Putamen (tissue), 1 donor: Measurements from ENCODE around the gene GFOD1.
A peak's percentile ranks its signal among the peaks of the same experiment; 100 is the strongest.
"Not testable (repeated sequence)": the region's sequence is repeated elsewhere in the genome, so short reads cannot be mapped to it uniquely, and the experiment has no call there.

Experiments used
- DNase-seq: peaks from one replicate; pipeline ENCODE4 v3.0.0-alpha.2; 2016; ENCODE audit warnings: low spot score

GFOD1 gene

DNA sequence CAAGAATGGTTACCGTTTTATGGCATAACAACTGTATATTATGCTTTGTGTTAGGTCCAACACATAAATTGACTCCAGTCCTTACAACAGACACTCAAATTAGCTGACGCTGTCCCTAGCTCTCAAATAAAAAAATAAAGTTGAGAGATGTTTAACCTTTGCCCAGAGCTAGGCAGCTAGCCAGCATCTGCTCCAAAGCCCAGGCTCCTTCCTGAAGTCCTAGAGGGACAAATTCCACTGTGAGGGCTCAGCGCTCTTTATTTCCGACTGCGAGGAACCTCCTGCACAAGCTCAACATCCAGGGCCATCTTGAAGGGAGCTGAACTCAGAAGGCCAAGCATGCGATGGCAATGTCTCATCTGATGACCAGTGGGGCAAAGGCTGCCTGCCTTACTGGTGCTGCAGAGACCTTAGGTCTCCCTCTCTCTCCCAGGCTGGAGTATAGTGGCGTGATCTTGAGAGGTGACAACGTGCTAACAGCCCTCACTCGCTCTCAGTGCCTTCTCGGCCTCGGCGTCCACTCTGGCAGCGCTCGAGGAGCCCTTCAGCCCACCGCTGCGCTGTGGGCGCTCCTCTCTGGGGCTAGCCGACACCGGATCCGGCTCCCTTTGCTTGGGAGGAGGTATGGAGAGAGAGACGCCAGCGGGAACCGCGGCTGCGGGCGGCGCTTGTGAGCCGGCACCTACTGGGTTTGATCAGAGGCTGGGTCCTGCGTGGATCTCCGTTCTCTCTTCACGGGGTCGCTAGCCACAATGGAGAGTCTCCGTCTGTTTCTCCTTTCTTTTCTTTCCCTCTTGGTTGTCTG lies 24.7 kb upstream of the GFOD1 start:
- DNase-seq, result no peak

DNA sequence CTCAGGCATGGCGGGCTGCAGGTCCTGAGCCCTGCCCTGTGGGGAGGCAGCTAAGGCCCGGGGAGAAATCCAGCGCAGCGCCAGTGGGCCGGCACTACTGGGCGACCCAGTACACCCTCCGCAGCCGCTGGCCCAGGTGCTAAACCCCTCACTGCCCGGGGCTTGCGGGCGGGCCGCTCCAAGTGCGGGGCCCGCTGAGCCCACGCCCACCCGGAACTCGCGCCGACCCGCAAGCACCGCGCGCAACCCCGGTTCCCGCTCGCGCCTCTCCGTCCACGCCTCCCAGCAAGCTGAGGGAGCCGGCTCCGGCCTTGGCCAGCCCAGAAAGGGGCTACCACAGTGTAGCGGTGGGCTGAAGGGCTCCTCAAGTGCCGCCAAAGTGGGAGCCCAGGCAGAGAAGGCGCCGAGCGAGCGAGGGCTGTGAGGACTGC lies 23.8 kb upstream of the GFOD1 start:
- DNase-seq, result not testable (repeated sequence)

DNA sequence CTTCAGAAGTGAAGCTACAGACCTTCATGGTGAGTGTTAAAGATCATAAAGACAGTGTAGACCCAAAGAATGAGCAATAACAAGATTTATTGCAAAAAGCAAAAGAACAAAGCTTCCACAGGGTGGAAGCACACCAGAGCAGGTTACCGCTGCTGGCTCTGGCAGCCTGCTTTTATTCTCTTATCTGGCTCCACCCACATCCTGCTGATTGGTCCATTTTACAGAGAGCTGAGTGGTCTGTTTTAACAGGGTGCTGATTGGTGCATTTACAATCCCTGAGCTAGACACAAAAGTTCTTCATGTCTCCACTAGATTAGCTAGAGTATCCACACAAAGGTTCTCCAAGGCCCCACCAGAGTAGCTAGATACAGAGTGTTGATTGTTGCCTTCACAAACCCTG lies 23.0 kb upstream of the GFOD1 start:
- DNase-seq, result not testable (repeated sequence)

DNA sequence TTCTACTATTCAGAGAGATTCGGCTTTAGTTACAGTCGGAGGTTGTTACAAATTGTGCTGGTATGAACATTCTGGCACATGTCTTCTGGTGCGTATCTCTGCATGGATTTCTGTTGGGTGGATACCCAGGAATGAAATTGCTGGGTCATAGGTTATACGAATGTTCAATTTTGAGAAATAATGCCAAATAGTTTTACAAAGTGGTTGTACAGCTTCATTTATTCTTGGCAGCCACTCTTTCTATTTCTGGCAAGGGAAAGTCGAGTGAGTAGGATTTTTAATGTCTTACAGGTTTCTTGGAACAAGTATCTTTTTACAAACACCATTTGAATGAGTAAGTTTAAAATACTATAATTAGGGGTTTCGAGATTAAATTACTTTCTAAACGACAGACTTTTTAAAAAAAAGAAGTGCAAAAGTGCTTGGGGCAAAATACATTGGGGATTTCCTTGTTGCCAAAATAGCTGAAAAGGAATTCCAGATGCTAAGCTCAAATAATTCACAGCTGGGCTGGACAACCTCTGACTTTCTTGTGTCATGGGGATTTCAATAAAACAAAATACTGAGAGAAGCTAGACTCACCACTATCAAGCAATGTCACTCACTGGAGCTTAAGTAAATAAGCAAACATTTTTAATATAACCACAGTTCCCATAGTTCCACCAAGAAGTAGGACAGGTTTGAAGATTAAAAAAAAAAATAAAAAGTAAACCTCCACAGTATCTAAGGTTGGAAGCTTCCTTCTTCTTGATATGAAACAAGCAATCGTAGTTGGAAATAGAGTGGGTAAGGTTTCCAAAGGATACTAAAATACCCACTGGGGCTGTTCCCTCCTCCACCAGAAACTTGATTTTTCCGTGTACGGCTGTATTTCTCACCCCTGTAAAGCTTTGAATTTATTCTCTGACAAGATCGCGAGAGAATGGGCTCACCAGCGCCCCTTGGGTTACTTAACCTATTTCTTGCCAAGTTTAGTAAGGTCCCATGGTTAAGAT lies 21.6 kb upstream of the GFOD1 start:
- no peak for DNase-seq

DNA sequence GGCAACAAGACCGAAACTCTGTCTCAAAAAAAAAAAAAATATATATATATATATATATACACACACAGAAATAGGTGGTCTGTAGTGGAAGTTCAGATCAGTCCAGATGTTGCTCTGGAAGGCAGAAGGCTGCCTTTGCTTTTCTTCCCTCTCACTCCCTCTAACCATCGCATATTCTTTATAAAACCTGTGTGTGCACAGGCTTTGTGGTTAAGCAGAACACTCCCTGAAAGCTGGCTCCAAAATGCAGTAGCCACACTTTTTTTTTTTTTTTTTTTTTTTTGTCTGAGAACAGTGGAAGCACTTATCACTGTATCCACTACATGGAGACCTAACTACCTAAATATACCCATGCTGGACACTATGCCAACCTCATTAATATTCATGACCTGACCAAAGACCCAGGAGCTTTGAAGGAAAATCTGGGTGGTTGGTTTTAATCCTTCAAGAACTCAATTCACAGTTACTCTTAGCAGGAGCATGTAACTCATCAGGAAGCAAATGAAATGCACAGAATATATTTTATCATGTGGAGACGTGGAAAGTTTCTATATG lies 20.0 kb upstream of the GFOD1 start:
- no peak for DNase-seq

DNA sequence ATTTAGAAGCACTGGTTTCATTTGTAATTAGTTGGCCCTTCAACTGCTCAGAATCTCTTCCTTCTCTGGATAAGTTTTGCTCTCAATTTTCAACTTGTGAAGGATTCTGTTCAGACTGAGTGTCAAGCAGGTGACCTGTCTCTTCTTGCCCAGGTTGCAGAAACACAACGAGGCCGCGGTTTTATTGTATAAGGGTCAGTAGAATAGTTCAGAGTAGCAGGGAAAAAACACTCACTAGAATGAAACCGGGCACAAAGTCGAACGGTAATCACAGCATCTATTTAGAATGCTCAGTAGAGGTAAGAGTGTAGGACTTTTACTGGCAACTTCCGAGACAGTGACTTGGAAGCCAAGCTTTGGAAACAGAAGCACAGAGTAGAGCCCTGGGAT lies 17.9 kb upstream of the GFOD1 start:
- DNase-seq, result no peak

DNA sequence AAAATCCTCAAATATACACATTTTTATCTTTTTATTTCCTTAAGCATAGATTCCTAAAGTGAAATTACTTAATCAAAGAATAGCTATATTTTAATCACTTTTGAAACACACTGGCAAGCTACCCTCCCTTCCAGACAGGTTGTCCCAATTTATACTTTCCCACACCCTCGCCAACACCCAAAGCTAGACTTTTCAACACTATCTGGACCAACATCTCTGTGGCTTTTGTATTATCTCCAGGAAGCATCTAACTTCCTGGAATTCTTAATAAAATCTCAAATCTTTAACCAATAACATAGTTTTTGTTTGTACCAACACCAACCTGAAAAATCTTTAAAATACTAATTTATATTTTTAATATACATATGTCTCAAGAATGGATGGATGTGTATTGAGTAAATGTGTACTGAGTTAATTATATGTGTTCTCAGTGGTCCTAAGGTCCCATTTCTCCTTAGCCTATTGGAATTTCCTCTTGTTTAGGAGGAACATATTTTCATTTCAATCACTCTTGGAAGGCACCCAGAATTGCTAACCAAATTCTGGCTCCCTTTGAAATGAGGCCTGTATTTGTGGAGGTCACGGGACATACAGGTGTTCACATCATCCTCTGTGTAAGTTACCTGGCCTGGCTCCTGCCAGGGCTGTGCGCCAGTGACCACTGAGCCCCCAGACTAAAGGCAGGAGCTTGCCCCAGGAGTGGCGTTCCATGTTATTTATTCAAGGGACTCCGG lies 17.4 kb upstream of the GFOD1 start:
- DNase-seq, result no peak

DNA sequence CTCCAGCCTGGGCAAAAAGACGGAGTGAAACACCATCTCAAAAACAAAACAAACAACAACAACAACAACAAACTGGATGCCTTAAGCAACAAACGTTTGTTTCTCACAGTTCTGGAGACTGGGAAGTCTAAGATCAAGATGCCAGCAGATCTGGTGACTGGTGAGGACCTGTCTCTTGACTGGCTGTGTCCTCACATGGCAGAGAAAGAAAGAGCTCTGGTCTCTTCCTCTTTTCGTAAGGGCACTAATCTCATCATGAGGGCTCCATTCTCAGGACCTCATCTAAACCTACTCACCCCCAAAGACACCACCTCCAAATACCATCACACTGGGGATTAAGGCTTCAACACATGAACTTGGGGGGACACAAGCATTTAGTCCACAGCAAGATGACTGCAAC lies 13.5 kb upstream of the GFOD1 start:
- DNase-seq, result no peak

DNA sequence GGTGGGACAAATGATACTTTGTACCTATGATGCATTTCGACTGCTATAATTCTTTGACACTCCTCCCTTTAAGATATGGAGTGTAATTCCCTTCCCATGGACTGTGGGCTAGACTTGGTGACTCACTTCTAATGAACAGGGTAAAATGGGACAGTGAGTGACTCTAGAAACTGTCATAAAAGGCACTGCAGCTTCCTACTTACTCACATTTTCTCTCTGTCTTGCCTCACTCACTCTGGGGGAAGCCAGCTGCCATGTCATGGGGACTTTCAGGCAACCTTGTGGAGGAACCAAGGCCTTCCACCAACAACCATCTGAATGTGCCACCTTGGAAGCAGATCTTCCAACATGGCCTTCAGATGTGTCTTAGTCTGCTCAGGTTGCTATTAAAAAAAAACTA lies 12.9 kb upstream of the GFOD1 start:
- no peak for DNase-seq

DNA sequence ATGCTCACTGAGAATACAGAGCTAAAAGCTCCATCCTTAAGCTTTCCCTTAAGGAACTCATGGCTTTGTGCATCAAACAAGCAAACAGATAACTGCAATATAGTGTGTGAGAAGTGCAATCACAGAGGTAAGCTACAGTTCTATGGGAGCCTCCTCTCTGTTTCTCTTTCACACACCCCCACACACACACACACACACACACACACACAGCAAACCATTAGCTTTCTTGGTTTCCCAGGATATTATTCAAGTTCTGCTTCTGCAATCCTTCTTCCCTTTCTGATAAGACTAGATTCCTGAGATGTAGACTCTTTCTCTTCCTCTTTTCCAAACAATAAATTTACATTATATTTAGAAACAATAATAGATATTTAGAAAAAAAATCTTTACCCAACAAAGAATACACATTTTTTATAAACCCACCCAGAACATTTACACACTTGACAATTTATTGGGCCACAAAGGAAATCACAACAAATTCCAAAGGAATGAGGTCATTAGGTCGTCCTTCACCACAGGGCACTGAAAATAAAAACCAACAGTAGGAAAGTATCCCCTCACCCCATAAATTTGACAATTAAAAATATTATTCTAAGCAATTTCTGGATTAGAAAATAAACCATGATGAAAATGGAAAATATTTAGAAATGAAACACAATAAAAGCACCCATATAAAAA lies 9.3 kb upstream of the GFOD1 start:
- DNase-seq, result no peak

DNA sequence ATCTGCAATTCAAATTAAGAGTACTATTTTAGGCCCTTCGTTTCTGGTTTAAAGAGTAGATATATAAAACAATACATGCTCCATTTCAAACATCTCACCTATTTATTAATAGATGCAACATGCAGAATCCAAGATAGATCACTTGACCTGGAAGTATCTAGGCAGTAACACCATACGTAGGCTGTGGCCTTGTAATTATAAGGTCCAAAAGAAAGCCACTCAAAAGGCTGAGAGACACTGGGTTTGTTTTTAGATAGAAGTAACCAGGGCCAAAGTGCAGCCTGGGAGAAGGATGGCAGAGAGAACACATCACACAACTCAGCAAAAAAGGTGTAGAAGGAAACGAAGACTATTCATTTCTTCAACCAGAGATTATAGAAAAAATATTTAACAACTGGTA lies 8.4 kb upstream of the GFOD1 start:
- no peak for DNase-seq

DNA sequence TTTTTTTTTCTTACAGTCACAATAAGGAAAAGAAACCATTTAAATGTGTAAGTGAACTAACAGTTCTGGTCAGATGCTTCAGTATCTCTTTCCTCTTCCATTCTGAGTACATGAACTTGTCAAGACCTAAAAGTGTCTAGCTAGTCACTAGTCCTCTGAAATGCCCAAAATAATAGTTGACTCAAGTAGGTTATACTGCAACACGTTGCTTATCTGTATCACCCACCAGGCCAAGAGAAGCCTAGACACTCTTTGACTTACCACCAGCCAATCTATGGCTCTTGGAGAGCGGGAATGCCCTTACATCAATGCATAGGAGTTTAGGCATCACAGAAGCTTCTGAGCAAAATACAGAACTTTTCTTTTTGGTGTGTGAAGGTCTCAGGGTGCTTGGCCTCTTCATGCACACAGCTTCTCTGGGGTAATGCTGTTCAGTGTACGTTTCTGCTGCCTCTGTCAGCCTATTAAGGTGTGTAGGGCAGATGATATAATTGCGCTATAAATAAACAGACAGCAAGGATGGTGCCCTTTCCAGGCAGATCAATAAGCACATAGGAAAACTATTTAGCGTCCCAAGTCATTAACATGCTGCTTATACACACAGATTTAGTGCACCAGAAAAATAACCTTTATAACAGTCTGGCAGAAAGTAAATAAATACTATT lies 7.8 kb upstream of the GFOD1 start:
- DNase-seq, result no peak

DNA sequence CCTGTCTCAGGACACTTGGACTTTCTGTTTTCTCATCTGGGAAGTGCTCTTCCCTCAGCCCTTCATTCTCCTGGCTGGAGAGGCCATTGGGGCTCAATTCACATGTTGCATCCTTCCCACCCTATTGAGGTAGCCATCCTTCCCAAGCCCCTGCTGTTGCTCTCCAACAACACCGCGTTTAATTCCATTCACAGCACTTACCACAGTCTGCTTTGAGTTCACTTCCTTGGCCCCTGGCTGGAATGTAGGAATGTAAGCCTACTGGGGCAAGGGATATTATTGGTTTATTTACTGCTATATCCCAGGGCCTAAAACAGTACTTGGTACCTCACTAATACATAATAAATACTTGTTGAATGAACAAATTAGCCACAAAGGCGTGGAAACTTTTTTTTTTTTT lies 6.7 kb upstream of the GFOD1 start:
- DNase-seq, result no peak

DNA sequence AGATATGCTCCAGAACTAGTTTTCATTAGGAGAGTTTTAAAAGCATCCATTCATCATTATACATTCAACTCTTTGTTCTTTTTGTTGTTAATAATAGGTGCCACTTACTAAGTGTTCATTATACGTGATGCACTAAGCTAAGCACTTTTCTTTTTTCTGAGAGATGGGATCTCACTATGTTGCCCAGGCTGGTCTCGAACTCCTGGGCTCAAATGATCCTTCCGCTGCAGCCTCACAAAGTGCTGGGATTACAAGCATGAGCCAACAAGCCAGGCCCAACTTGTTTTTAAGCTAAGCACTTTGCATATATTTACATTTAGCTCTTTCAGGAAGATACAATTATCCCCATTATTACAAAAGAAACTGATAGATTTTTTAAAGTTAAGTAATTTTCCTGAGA lies 5.7 kb upstream of the GFOD1 start:
- no peak for DNase-seq

DNA sequence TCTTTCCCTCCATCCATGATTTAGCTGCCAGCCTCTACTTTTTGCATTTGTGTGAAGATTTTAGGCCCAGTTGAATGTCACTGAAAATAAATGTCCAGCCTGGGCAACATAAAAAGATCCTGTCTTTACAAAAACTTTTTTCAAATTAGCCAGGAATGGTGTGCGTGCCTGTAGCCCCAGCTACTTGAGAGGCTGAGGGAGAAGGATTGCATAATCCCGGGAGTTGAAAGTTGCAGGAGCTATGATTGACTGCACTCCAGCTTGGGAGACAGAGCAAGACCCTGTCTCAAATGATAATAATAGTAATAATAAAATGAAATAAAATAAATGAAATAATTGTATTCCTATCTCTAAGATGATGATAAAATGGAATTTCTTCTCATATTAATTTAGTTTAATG lies 5.0 kb upstream of the GFOD1 start:
- DNase-seq, result no peak

DNA sequence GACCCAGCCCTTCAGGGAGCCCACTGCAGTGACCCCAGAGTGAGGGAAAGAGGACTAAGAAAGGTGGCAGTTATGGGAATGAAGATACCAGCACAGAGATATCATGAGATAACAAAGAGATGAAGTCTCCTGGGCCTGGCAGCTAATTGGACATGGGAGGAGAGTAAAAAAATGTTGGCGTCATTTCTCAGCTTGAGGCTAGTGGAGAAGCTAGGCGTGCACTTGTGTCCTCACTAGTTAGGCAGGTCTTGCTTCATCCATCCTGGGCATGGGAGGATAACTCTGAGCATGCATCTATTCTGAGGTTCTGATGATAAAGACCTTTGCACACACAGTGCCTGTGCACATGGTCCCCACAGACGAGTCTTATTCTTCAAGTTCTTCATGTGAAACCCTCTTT lies 4.1 kb upstream of the GFOD1 start:
- DNase-seq, result no peak

DNA sequence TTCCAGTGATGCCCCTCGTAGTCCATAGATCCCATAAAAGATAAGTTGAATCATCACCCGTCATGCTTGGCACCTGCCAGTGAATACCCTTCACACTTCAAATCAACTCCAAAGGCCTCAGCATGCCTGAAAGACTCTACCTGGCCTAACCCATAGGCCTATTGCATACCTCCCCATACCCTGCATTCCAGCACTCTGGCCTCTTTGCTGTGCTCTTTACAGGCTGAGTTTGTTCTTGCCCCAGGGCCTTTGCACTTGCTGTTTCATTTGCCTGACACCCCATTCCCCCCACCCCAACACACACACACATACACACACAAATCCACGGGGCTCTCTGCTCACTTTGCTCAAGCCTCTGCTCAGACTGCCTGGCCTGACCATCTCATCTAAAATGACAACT lies 3.0 kb upstream of the GFOD1 start:
- DNase-seq, result no peak

DNA sequence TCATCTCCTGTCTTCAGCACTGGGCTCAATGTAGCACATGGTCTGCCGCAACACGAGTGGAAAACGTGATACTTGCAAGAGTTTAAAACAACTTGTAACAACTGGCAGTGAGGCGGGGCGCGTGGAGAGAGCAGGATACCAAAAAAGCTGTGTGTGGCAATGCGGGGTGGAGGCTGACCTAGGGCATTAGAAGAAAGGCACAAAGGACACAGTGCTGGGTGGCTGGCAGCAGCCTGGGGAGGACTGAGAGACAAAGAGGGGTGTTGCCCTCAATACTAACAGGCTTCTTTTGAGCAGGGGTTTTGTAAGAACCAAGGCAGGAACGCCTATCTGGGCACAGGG lies 1.5 kb upstream of the GFOD1 start:
- no peak for DNase-seq

DNA sequence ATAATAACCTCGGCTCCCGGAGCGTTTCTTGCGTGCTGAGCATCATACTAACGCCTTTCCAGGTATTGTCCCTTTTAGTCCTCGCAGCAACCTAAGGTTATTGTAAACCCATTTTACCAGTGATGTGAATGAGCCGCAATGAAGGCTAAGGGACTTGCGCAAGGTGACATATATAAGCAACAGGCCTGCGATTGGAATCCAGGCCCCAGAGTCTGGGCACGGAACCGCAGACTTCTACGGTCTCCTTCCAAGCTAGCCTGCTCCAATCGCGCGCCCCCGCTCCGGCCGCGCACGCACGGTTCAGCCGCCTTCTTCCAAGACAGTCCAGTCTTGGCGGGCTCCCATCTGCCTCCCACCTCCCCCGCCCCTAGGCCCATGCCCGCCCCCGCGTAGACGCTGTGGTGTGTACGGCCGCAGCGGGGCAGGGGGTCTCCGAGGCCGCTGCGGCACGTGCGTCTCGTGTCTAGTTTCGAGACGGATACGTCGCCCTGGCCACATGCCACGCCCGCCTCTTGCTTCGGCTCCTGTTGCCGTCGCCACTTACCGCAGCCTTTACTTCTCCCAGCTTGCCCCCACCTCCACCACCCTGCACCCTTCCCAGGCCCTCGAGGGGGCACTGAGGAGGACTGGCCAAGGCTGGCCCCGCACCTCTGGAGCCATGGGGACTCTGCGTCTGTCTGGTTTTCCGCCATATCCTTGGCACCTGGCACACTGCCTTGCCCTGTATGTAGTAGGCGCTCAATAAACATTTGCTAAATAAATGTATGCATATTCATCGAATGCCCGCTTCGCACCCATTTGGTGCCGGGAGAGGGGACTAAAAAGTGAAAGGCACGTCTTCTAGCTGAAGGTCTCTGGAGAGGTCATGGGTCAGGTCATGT lies 855 bp upstream of the GFOD1 start:
- DNase-seq, result no peak

DNA sequence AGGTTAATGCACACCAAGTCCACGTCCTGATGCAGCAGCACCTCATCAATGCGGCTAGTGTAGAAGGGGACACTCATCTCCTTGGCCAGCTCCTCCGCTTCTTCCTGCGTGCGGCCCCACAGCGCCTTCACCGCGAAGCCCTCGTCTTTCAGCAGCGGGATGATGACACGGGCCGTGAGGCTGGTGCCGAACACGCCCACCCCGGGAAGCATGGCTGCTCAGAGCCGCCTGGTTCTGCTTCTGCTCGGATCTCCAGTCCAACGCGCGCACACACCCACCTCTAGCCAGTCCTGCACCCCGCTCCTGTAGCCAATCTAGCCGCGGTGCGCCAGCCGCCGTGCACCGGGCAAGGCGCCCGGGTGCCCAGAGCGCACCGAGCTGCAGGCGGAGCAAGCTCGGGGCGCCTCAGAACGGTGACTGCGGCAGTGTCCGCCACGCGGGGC lies 700 bp downstream of the GFOD1 start:
- DNase-seq, result peak; percentile 43
